ENCODE data around the gene KCNG2. TPM values are rescaled to one million over a fixed set of nuclear protein-coding genes. Genes with fewer than 3 reads are reported as not detected.

KCNG2 gene
- total and polyA plus RNA-seq, 9 of the 15 experiments (the other 6 are each of a cell fraction or from before 2014, with no cell fraction given), result not detected

- TF ChIP-seq ZNF318 (IDR thresholded peaks at IDR 0.05; ENCODE audit: borderline replicate concordance in 1 of 2, low read depth in 1 of 2) (no peak), FOXJ2 (tag; IDR thresholded peaks at IDR 0.05) (no peak), SREBF1 (IDR thresholded peaks at IDR 0.05; ENCODE audit: borderline replicate concordance, low read depth, low read length) (no peak), CBFA2T2 (conservative IDR thresholded peaks at IDR 0.05) (no peak), ZNF75A (CRISPR knock-in tag; IDR thresholded peaks at IDR 0.05) (no peak)
Measured at GRCh38 chr18:79825913-79826312, 28.2 kb downstream of the KCNG2 start (continued).

All from K562 (cell line).